Measurements from ENCODE around the gene XYLT1. TPM values are rescaled to one million over a fixed set of nuclear protein-coding genes. Genes with fewer than 3 reads are reported as not detected.

The XYLT1 gene
- total RNA-seq, 4 donors from 2014 or later: 20.0 to 43.0 (median 27.4) TPM

GRCh38 chr16:17072104-17072503 is 398.7 kb downstream of the XYLT1 start:
- DNase-seq (ENCODE audit: low spot score) (no peak), ATAC-seq (ENCODE audit: low FRiP score) (no peak)
- TF ChIP-seq CTCF (IDR thresholded peaks at IDR 0.05): no peak

DNA sequence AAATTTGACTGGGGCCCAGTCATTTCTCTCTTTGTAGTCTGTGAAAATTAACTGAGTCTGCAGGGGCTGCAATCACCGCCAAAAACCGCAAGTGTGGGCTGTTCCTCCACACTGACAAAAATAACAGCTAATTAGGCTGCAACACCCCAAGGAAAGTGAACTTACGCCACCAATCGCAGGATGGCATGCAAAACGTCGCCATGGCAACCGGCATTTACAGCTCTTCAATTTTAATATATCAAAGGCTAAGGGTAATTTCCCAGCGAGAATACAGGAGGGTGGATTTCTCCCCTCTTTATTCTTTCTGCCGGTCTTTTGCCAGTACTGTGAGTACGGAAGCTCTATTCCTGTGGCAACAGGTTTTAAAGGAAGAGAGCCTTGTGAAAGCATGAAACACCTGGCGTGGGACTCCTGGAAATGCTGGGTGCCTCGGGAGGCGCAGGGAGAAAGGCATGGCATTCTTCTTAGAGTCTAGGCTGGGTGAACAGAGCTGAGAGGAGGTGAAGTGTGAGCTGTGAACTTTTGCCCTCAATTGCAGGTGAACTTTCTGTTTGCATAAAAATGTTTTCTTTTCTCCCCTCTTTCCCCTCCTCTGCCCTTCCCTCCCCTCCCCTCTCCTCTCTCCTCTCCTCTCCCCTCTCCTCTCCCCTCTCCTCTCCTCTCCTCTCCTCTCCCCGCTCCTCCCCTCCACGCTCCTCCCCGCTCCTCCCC is 399.7 kb downstream of the XYLT1 start:
- no peak for TF ChIP-seq CTCF (IDR thresholded peaks at IDR 0.05)
- DNase-seq (ENCODE audit: low spot score) (peak; percentile 29), ATAC-seq (ENCODE audit: low FRiP score) (no peak)

GRCh38 chr16:17069681-17070080 is 401.1 kb downstream of the XYLT1 start:
- no peak for DNase-seq (ENCODE audit: low spot score)
- no peak for TF ChIP-seq CTCF (IDR thresholded peaks at IDR 0.05)
- no peak for ATAC-seq (ENCODE audit: low FRiP score)

DNA sequence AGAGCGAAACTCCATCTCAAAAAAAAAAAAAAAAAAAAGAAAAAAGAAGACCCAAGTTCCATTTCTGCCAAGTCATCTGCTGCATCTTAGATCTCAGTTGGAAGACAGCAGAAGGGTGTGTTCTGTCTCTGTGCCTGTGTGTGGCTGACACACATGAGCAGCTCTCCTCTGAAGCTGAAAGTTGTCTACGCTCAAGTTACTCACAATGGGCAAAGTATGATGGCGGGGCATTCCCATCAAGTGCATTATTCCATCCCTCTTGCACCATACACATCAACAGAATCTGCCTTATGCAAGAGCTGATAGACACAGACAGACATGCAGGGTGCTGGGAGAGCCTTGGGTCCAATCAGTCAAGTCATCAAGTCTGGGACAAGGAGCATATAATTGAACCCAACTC is 402.2 kb downstream of the XYLT1 start:
- no peak for TF ChIP-seq CTCF (IDR thresholded peaks at IDR 0.05)
- ATAC-seq (ENCODE audit: low FRiP score): no peak
- no peak for DNase-seq (ENCODE audit: low spot score)

GRCh38 chr16:17067882-17068281 is 402.9 kb downstream of the XYLT1 start:
- ATAC-seq (ENCODE audit: low FRiP score): no peak
- no peak for TF ChIP-seq CTCF (IDR thresholded peaks at IDR 0.05)
- no peak for DNase-seq (ENCODE audit: low spot score)

DNA sequence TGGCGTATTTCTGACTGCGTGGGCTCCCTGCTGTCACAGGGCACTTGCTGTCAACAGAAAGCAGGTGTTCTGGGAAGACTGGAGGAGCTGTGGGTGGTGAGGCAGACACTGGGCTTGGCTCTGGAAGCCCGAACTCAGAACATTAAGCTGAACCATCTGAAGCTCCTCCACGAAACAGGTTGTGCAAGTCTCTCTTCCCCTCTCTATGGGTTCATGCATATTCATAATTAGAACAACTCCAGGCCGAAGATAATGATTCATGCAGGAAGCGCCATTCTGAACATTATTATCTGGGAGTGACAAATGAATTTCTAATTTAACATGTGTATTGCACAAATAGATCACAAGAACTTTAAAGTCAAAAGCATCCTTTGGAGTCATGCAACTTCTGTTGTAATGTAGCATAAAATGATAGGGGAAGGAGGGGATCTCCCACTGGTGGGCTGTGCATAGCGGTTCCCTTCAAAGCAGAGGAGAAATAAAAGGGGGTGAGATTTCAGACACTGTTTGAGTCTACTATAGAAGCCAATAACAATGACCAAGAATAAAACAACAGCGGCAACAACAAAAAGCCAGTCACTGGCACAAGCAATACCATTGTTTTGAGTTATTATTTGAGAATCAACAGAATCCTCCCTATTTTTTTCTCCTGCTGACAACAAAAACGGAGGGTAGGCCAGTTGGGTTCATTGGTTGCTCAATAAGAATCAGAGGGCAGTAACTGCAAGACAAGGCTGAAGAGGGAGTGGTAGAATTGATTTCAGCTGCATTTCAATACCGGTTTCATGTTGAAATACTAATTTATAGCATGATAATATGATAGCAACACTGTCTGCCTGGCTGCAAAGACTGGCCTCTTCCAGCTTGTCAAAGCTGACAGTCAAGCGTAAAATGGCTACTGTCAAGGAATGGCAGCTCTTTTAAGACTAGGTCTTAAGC is 407.3 kb downstream of the XYLT1 start:
- DNase-seq (ENCODE audit: low spot score) (no peak), ATAC-seq (ENCODE audit: low FRiP score) (no peak)
- TF ChIP-seq CTCF (IDR thresholded peaks at IDR 0.05): no peak
